Lower lobe of right lung (tissue), 2 donors: ENCODE measurements around the gene RASGEF1B. TPM values are rescaled to one million over a fixed set of nuclear protein-coding genes. Genes with fewer than 3 reads are reported as not detected.

Experiments used
- ATAC-seq, 2 donors: fragments of 200-7000 bp; cut with Tn5 transposase; one replicate each; pipeline ENCODE4 v1.9.1; 2020 to 2022; ENCODE audit warnings: mild to moderate bottlenecking in 2 of 2, moderate library complexity in 2 of 2
- DNase-seq: peaks from one replicate; pipeline ENCODE4 v3.0.0-alpha.2; 2020
- H3K27ac ChIP-seq: fragments of 200-600 bp; one replicate; pipeline ENCODE4 v1.8.0; 2022
- H3K27me3 ChIP-seq: fragments of 200-600 bp; one replicate; pipeline ENCODE4 v1.8.0; 2022; ENCODE audit warnings: low read depth
- H3K36me3 ChIP-seq: fragments of 200-600 bp; one replicate; pipeline ENCODE4 v1.8.0; 2022; ENCODE audit warnings: mild to moderate bottlenecking
- H3K4me1 ChIP-seq: fragments of 200-600 bp; one replicate; pipeline ENCODE4 v1.8.0; 2022
- H3K4me3 ChIP-seq: fragments of 200-600 bp; one replicate; pipeline ENCODE4 v1.8.0; 2022; ENCODE audit warnings: mild to moderate bottlenecking
- H3K9me3 ChIP-seq: fragments of 200-600 bp; one replicate; pipeline ENCODE4 v1.8.0; 2022
- CTCF ChIP-seq: fragments of 200-600 bp; IDR thresholded peaks from one replicate; pipeline ENCODE4 v1.8.0; 2022; ENCODE audit warnings: antibody characterized with exemption, mild to moderate bottlenecking
- intact Hi-C: fragments of 100-400 bp; cut with DNase I; formaldehyde crosslinking; loops from one replicate; pipeline ENCODE4 v1.11.0; 2022
- total RNA-seq: library from RNA; stranded (reverse); fragmentation: NEBNext Ultra II Directional; extraction: Animal tissue kit (Norgen Biotek cat#: 25700); gene quantifications from one replicate; pipeline ENCODE4 v1.2.1, GENCODE V29; 2021
- donor health status: DM: no; HTN: yes; CAD: no; lungs with severe emphysema.

The RASGEF1B gene
- total RNA-seq, 1 donor from 2014 or later = 63.0 TPM

- no peak for DNase-seq
- no peaks in the 10 kb centered on the region for H3K9me3 ChIP-seq
- no peak overlapping the region for H3K4me3 ChIP-seq
- no peak for ATAC-seq
- no peak for TF ChIP-seq CTCF
- intact Hi-C loops = no loop called here
- peaks cover 93% of the 10 kb centered on the region for H3K36me3 ChIP-seq
- H3K27ac ChIP-seq = no peak overlapping the region
- no peaks in the 10 kb centered on the region for H3K4me1 ChIP-seq
- H3K27me3 ChIP-seq = no peaks in the 10 kb centered on the region
Measured at GRCh38 chr4:81454948-81455347, 16.8 kb downstream of the RASGEF1B start.

GRCh38 chr4:81454499-81454898 lies 17.2 kb downstream of the RASGEF1B start:
- no peak for DNase-seq
- Histone ChIP-seq H3K4me3 (no peak overlapping the region), H3K9me3 (no peaks in the 10 kb centered on the region), H3K27ac (no peak overlapping the region), H3K4me1 (no peaks in the 10 kb centered on the region), H3K36me3 (peaks cover 97% of the 10 kb centered on the region), H3K27me3 (no peaks in the 10 kb centered on the region)
- no peak for TF ChIP-seq CTCF
- no peak for ATAC-seq
- intact Hi-C loops = no loop called here

GRCh38 chr4:81453024-81453423 lies 18.7 kb downstream of the RASGEF1B start:
- intact Hi-C loops = no loop called here
- Histone ChIP-seq H3K9me3 (no peaks in the 10 kb centered on the region), H3K4me1 (no peaks in the 10 kb centered on the region), H3K4me3 (no peak overlapping the region), H3K36me3 (peaks cover 98% of the 10 kb centered on the region), H3K27ac (no peak overlapping the region), H3K27me3 (no peaks in the 10 kb centered on the region)
- no peak for TF ChIP-seq CTCF
- DNase-seq (no peak), ATAC-seq (no peak)

- no peaks in the 10 kb centered on the region for H3K9me3 ChIP-seq
- no peak for TF ChIP-seq CTCF
- H3K36me3 ChIP-seq = peaks cover 98% of the 10 kb centered on the region
- DNase-seq (no peak), ATAC-seq (peak in 1 of 2 donors; percentile 34)
- H3K4me3 ChIP-seq = no peak overlapping the region
- no peaks in the 10 kb centered on the region for H3K4me1 ChIP-seq
- intact Hi-C loops = no loop called here
- no peak overlapping the region for H3K27ac ChIP-seq
- H3K27me3 ChIP-seq = no peaks in the 10 kb centered on the region
Measured at GRCh38 chr4:81452452-81453006, 19.2 kb downstream of the RASGEF1B start.

- Histone ChIP-seq H3K9me3 (no peaks in the 10 kb centered on the region), H3K27me3 (no peaks in the 10 kb centered on the region), H3K4me1 (no peaks in the 10 kb centered on the region), H3K36me3 (peaks cover 98% of the 10 kb centered on the region), H3K27ac (no peak overlapping the region), H3K4me3 (no peak overlapping the region)
- intact Hi-C loops = no loop called here
- no peak for ATAC-seq
- no peak for DNase-seq
- no peak for TF ChIP-seq CTCF
Measured at GRCh38 chr4:81449015-81449414, 22.7 kb downstream of the RASGEF1B start.
